Body of pancreas (tissue), 4 donors: ENCODE data around the gene RBFOX2. TPM values are rescaled to one million over a fixed set of nuclear protein-coding genes. Genes with fewer than 3 reads are reported as not detected.

Source experiments
- ATAC-seq: fragments of 150-250 bp; one replicate; pipeline ENCODE4 v1.9.1; 2016
- DNase-seq, 4 donors: peaks; one replicate each; pipeline ENCODE4 v3.0.0-alpha.2; 2019
- H3K27ac ChIP-seq, 4 donors: fragments of 200-600 bp; sonication (generic); 1 replicate in 3 of 4; 2 replicates in 1 of 4; pipeline versions ENCODE4 v1.5.1 to v1.6.1; 2016 to 2019; ENCODE audit warnings: mild to moderate bottlenecking in 1 of 4, mixed read lengths in 1 of 4, moderate library complexity in 1 of 4
- H3K27me3 ChIP-seq, 2 donors: fragments of 200-600 bp; sonication (generic); one replicate each; pipeline ENCODE4 v1.6.0; 2016; ENCODE audit warnings: mild to moderate bottlenecking in 1 of 2
- H3K36me3 ChIP-seq, 2 donors: fragments of 200-600 bp; sonication (generic); replicated peaks in 1 of 2; 2 replicates each; pipeline ENCODE4 v1.5.1; 2016; ENCODE audit warnings: low read depth in 2 of 2; ENCODE audit not compliant: insufficient read depth in 1 of 2
- H3K4me1 ChIP-seq: fragments of 200-600 bp; sonication (generic); one replicate; pipeline ENCODE4 v1.6.0; 2016
- H3K4me3 ChIP-seq, 2 donors: fragments of 200-600 bp; sonication (generic); 1 replicate in 1 of 2; 2 replicates in 1 of 2; pipeline ENCODE4 v1.5.1; 2016 to 2019
- H3K9me3 ChIP-seq, 3 donors: fragments of 200-600 bp; sonication (generic); 1 replicate in 2 of 3; 2 replicates in 1 of 3; pipeline ENCODE4 v1.5.1; 2016
- CTCF ChIP-seq, 7 experiments: fragments of 450-650 bp in 4 of 7; fragments of 200-600 bp in 3 of 7; sonication (generic) in 3 of 7; IDR thresholded peaks; one replicate each; pipeline ENCODE4 v1.5.1; 2016 to 2019; ENCODE audit warnings: antibody characterized with exemption in 7 of 7
- POLR2A ChIP-seq, 3 donors: fragments of 450-650 bp; IDR thresholded peaks; one replicate each; pipeline ENCODE4 v1.6.1; 2016; ENCODE audit warnings: antibody characterized with exemption in 3 of 3, mild to moderate bottlenecking in 2 of 3
- WGBS, 2 donors: methylation state at CpG; one replicate each; pipeline ENCODE4 v1.1.5; 2017; 5-methylcytosine and 5-hydroxymethylcytosine counted together
- intact Hi-C: fragments of 100-400 bp; cut with DNase I; formaldehyde crosslinking; loops from one replicate; pipeline ENCODE4 v1.15.1; 2023
- total RNA-seq, 2 donors: library from RNA; depleted of rRNA; stranded (reverse); fragments of >200 nt; gene quantifications; one replicate each; pipeline ENCODE4 v1.1.0, GENCODE V29; 2016

Gene RBFOX2
- total RNA-seq, 2 donors from 2014 or later, result 28.7 to 31.1 TPM

GRCh38 chr22:35872451-35872850 lies 156.2 kb downstream of the RBFOX2 start:
- Histone ChIP-seq H3K4me1 (peaks cover 15% of the 10 kb centered on the region), H3K27ac (no peak overlapping the region), H3K4me3 (no peak overlapping the region), H3K36me3 (no peaks in the 10 kb centered on the region), H3K9me3 (no peaks in the 10 kb centered on the region), H3K27me3 (no peaks in the 10 kb centered on the region)
- intact Hi-C loops, result no loop called here
- WGBS, 2 donors, result 85 to 97% methylated on average over 13 of the region's 13 CpGs
- TF ChIP-seq CTCF (IDR thresholded peaks at IDR 0.05), result no peak
- TF ChIP-seq POLR2A (IDR thresholded peaks at IDR 0.05), result no peak
- peak in 1 of 4 donors; percentile 16 for DNase-seq
- no peak for ATAC-seq

GRCh38 chr22:35870517-35871293 lies 157.9 kb downstream of the RBFOX2 start:
- no peak for ATAC-seq

DNA sequence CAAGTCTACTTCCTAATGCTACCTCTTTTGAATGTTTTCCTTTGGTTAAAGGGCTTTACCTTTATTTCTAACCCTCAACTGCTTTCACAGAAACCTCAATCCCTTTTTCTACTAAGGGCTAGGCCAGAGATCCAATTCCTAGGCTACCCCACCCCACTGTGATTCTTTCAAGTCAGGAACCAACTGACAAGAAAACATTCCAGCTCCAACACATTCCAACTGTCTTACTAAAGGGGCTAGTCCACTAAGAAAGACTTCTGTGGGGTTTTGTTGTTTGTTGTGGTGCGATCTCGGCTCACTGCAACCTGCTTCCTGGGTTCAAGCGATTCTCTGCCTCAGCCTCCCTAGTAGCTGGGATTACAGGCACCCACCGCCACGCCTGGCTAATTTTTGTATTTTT lies 159.7 kb downstream of the RBFOX2 start:
- DNase-seq (no peak), ATAC-seq (no peak)
- no peaks in the 10 kb centered on the region for H3K36me3 ChIP-seq
- H3K4me1 ChIP-seq, result peaks cover 16% of the 10 kb centered on the region
- H3K27ac ChIP-seq, result no peak overlapping the region
- 100% methylated on average over 5 of the region's 5 CpGs for WGBS, 2 donors
- H3K27me3 ChIP-seq, result no peaks in the 10 kb centered on the region
- H3K4me3 ChIP-seq, result no peak overlapping the region
- no peaks in the 10 kb centered on the region for H3K9me3 ChIP-seq
- no peak for TF ChIP-seq POLR2A (IDR thresholded peaks at IDR 0.05)
- no peak for TF ChIP-seq CTCF (IDR thresholded peaks at IDR 0.05)
- intact Hi-C loops, result no loop called here

More at GRCh38 chr22:35870517-35871293, 157.9 kb downstream of the RBFOX2 start:
- DNase-seq, result no peak
- Histone ChIP-seq H3K4me3 (no peak overlapping the region), H3K27me3 (no peaks in the 10 kb centered on the region), H3K27ac (no peak overlapping the region), H3K4me1 (peaks cover 7% of the 10 kb centered on the region), H3K9me3 (no peaks in the 10 kb centered on the region), H3K36me3 (no peaks in the 10 kb centered on the region)
- 47% methylated on average over 3 of the region's 3 CpGs for WGBS, 2 donors
- intact Hi-C loops, result no loop called here
- TF ChIP-seq CTCF (IDR thresholded peaks at IDR 0.05), result no peak
- no peak for TF ChIP-seq POLR2A (IDR thresholded peaks at IDR 0.05)

DNA sequence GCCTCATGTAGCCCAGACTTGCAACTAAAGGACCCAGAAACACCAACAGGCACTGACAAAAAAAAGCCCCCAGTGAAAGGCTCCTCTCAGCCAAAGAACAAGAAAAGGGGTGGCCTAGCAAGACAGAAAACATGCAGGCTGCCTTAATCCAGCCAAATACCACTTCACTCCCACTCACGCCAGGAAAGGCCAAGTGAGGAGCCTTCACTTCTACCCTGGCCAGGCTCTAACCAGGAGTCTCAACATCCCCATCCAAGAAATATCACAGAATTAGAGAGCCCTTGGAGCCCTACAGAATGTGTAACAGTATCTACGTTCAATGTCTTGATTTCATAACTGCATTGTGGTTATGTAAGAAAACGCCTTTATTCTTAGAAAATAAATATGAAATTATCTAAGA lies 162.0 kb downstream of the RBFOX2 start:
- H3K36me3 ChIP-seq, result no peaks in the 10 kb centered on the region
- H3K4me1 ChIP-seq, result peaks cover 16% of the 10 kb centered on the region
- H3K27me3 ChIP-seq, result no peaks in the 10 kb centered on the region
- no peak overlapping the region for H3K27ac ChIP-seq
- H3K4me3 ChIP-seq, result no peak overlapping the region
- intact Hi-C loops, result no loop called here
- no peak for TF ChIP-seq POLR2A (IDR thresholded peaks at IDR 0.05)
- TF ChIP-seq CTCF (IDR thresholded peaks at IDR 0.05), result no peak
- H3K9me3 ChIP-seq, result no peaks in the 10 kb centered on the region
- WGBS, 2 donors, result 64 to 74% methylated on average over 3 of the region's 3 CpGs
- ATAC-seq (no peak), DNase-seq (no peak)
